Vagina (tissue), 2 donors: ENCODE results near the gene POP5. TPM values are rescaled to one million over a fixed set of nuclear protein-coding genes. Genes with fewer than 3 reads are reported as not detected.

ENCODE experiments used
- DNase-seq, 2 donors: peaks; one replicate each; pipeline ENCODE4 v3.0.0-alpha.2; 2017; ENCODE audit errors: extremely low spot score in 2 of 2
- H3K27ac ChIP-seq: fragments of 200-600 bp; sonication (generic); one replicate; pipeline ENCODE4 v1.5.1; 2019
- H3K27me3 ChIP-seq: fragments of 200-600 bp; sonication (generic); one replicate; pipeline ENCODE4 v1.5.1; 2019
- H3K36me3 ChIP-seq, 2 donors: fragments of 200-600 bp; sonication (generic); one replicate each; pipeline ENCODE4 v1.5.1; 2017 to 2019
- H3K4me1 ChIP-seq: fragments of 200-600 bp; sonication (generic); one replicate; pipeline ENCODE4 v1.5.1; 2019
- H3K4me3 ChIP-seq, 2 donors: fragments of 200-600 bp; sonication (generic); 1 replicate in 1 of 2; 2 replicates in 1 of 2; pipeline ENCODE4 v1.5.1; 2016 to 2019
- H3K9me3 ChIP-seq: fragments of 200-600 bp; sonication (generic); one replicate; pipeline ENCODE4 v1.5.1; 2019
- POLR2A ChIP-seq, 2 donors: fragments of 450-650 bp; IDR thresholded peaks; one replicate each; pipeline ENCODE4 v1.6.1; 2017; ENCODE audit warnings: antibody characterized with exemption in 2 of 2, mild to moderate bottlenecking in 2 of 2, moderate library complexity in 2 of 2
- POLR2AphosphoS5 ChIP-seq, 2 donors: sonication (generic); formaldehyde crosslinking; IDR thresholded peaks; one replicate each; pipeline ENCODE4 v1.9.0; 2017; ENCODE audit warnings: antibody characterized with exemption in 2 of 2, mild to moderate bottlenecking in 2 of 2, low read depth in 1 of 2; ENCODE audit not compliant: insufficient read depth in 1 of 2
- intact Hi-C: fragments of 100-400 bp; cut with DNase I; formaldehyde crosslinking; loops from one replicate; pipeline ENCODE4 v1.15.1; 2023
- total RNA-seq: library from RNA; depleted of rRNA; stranded (reverse); fragments of >200 nt; gene quantifications from one replicate; pipeline ENCODE4 v1.2.3, GENCODE V29; 2016
- TF ChIP-seq, protein P1 (sequence below), 3 experiments: fragments of 450-650 bp in 2 of 3; fragments of 200-600 bp in 1 of 3; sonication (generic) in 1 of 3; IDR thresholded peaks; one replicate each; pipeline ENCODE4 v1.5.1; 2017 to 2019; ENCODE audit warnings: antibody characterized with exemption in 3 of 3, mild to moderate bottlenecking in 2 of 3, moderate library complexity in 2 of 3

Gene POP5
- total RNA-seq, 1 donor from 2014 or later, result 35.6 TPM

- no peak for TF ChIP-seq POLR2AphosphoS5 (IDR thresholded peaks at IDR 0.05; ENCODE audit: insufficient read depth in 1 of 2, low read depth in 1 of 2)
- no peak for TF ChIP-seq POLR2A (IDR thresholded peaks at IDR 0.05)
- TF ChIP-seq, protein P1, sequence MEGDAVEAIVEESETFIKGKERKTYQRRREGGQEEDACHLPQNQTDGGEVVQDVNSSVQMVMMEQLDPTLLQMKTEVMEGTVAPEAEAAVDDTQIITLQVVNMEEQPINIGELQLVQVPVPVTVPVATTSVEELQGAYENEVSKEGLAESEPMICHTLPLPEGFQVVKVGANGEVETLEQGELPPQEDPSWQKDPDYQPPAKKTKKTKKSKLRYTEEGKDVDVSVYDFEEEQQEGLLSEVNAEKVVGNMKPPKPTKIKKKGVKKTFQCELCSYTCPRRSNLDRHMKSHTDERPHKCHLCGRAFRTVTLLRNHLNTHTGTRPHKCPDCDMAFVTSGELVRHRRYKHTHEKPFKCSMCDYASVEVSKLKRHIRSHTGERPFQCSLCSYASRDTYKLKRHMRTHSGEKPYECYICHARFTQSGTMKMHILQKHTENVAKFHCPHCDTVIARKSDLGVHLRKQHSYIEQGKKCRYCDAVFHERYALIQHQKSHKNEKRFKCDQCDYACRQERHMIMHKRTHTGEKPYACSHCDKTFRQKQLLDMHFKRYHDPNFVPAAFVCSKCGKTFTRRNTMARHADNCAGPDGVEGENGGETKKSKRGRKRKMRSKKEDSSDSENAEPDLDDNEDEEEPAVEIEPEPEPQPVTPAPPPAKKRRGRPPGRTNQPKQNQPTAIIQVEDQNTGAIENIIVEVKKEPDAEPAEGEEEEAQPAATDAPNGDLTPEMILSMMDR (IDR thresholded peaks at IDR 0.05), result no peak
- Histone ChIP-seq H3K27ac (no peak overlapping the region), H3K36me3 (peaks cover 3 to 39% of the 10 kb centered on the region in 2 donors), H3K27me3 (no peaks in the 10 kb centered on the region), H3K4me1 (peaks cover 77% of the 10 kb centered on the region), H3K4me3 (no peak overlapping the region), H3K9me3 (no peaks in the 10 kb centered on the region)
- DNase-seq, result no peak
- intact Hi-C loops, result no loop called here
These were observed 36.5 kb downstream of the POP5 start for GRCh38 chr12:120544691-120545090.

DNA sequence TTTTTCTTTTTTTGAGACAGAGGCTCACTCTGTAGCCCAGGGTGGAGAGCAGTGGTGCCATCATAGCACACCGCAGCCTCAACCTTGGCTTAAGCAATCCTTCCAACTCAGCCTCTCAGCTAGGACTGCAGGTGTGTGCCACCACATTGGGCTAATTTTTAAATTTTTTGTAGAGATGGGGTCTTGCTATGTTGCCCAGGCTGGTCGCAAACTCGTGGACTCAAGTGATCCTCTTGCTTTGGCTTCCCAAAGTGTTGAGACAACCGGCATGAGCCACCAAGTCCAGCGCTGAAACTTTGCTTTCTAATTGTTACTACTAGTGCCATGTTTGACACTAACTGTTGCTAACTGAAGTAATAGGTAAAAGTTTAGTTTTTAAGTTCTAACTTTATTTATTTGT lies 39.0 kb downstream of the POP5 start:
- peaks cover 0 to 17% of the 10 kb centered on the region in 2 donors for H3K36me3 ChIP-seq
- peaks cover 92% of the 10 kb centered on the region for H3K4me1 ChIP-seq
- intact Hi-C loops, result no loop called here

DNA sequence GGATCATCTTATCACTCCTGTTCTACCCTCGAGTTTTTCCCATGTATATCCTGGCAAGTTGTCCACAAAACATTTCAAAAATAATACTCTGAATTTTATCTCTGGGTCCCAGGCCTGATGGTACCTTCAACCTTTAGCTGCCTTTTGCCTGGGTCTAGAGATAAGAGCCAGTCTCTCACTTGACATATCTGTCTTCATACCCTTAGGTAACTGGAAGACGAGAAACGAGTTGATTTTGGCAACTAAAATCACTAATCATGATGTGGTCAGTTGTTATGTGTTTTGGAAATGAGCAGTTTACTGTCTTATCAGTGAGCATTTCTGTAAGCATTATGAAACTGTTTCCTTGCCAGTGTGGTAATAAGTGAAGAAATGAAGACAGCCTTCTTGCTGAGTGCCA lies 40.8 kb downstream of the POP5 start:
- Histone ChIP-seq H3K4me3 (no peak overlapping the region), H3K27me3 (no peaks in the 10 kb centered on the region), H3K9me3 (no peaks in the 10 kb centered on the region), H3K27ac (peak overlapping the region; percentile 70), H3K36me3 (peaks cover 0 to 5% of the 10 kb centered on the region in 2 donors), H3K4me1 (peaks cover 95% of the 10 kb centered on the region)
- no peak for DNase-seq
- TF ChIP-seq, protein P1 (IDR thresholded peaks at IDR 0.05), result no peak
- TF ChIP-seq POLR2A (IDR thresholded peaks at IDR 0.05) (no peak), POLR2AphosphoS5 (IDR thresholded peaks at IDR 0.05; ENCODE audit: insufficient read depth in 1 of 2, low read depth in 1 of 2) (no peak)
- intact Hi-C loops, result no loop called here

More for the DNA sequence above, 39.0 kb downstream of the POP5 start:
- H3K27ac ChIP-seq, result no peak overlapping the region
- no peak for TF ChIP-seq POLR2AphosphoS5 (IDR thresholded peaks at IDR 0.05; ENCODE audit: insufficient read depth in 1 of 2, low read depth in 1 of 2)
- TF ChIP-seq POLR2A (IDR thresholded peaks at IDR 0.05), result no peak
- TF ChIP-seq, protein P1 (IDR thresholded peaks at IDR 0.05), result no peak
- H3K4me3 ChIP-seq, result no peak overlapping the region
- DNase-seq, result no peak
- no peaks in the 10 kb centered on the region for H3K9me3 ChIP-seq
- no peaks in the 10 kb centered on the region for H3K27me3 ChIP-seq

- intact Hi-C loops, result no loop called here
- Histone ChIP-seq H3K27ac (peak overlapping the region; percentile 70), H3K36me3 (peaks cover 0 to 4% of the 10 kb centered on the region in 2 donors), H3K4me1 (peaks cover 90% of the 10 kb centered on the region), H3K4me3 (no peak overlapping the region), H3K27me3 (no peaks in the 10 kb centered on the region), H3K9me3 (no peaks in the 10 kb centered on the region)
- DNase-seq, result no peak
- TF ChIP-seq, protein P1 (IDR thresholded peaks at IDR 0.05), result no peak
- TF ChIP-seq POLR2AphosphoS5 (IDR thresholded peaks at IDR 0.05; ENCODE audit: insufficient read depth in 1 of 2, low read depth in 1 of 2), result no peak
- TF ChIP-seq POLR2A (IDR thresholded peaks at IDR 0.05), result no peak
These were observed 41.9 kb downstream of the POP5 start for GRCh38 chr12:120539303-120539702.

- Histone ChIP-seq H3K9me3 (no peaks in the 10 kb centered on the region), H3K27me3 (no peaks in the 10 kb centered on the region), H3K27ac (peak overlapping the region; percentile 70), H3K4me3 (peak overlapping the region; percentile 8 to 19), H3K4me1 (peaks cover 82% of the 10 kb centered on the region), H3K36me3 (peaks cover 0 to 4% of the 10 kb centered on the region in 2 donors)
- intact Hi-C loops, result no loop called here
- DNase-seq, result no peak
- no peak for TF ChIP-seq POLR2A (IDR thresholded peaks at IDR 0.05)
- TF ChIP-seq, protein P1 (IDR thresholded peaks at IDR 0.05), result no peak
- TF ChIP-seq POLR2AphosphoS5 (IDR thresholded peaks at IDR 0.05; ENCODE audit: insufficient read depth in 1 of 2, low read depth in 1 of 2), result peak in 1 of 2 donors; percentile 48
These were observed 42.7 kb downstream of the POP5 start for GRCh38 chr12:120538281-120539156.
